CD4-positive, CD25-positive, alpha-beta regulatory T cell (primary cell): Measurements from ENCODE around the gene AP2A1. TPM values are rescaled to one million over a fixed set of nuclear protein-coding genes. Genes with fewer than 3 reads are reported as not detected.

ENCODE experiments used
- ATAC-seq, 2 donors: fragments of 150-1000 bp; cut with Tn5 transposase; one replicate each; pipeline ENCODE4 v1.10.0; 2021; ENCODE audit warnings: low read depth in 2 of 2, moderate number of reproducible peaks in 2 of 2, moderate library complexity in 1 of 2
- DNase-seq, 3 donors: peaks; one replicate each; pipeline versions ENCODE4 v3.0.0 to v3.0.0-alpha.2; 2012 to 2022; ENCODE audit warnings: mixed read lengths in 1 of 3
- H3K27ac ChIP-seq: one replicate; pipeline ENCODE4 v1.7.0; 2013; ENCODE audit warnings: mild to moderate bottlenecking, low read length; ENCODE audit not compliant: insufficient read depth, poor library complexity, severe bottlenecking
- H3K27me3 ChIP-seq: one replicate; pipeline ENCODE4 v1.7.0; 2013; ENCODE audit warnings: low read length; ENCODE audit not compliant: control insufficient read depth, insufficient read depth
- H3K36me3 ChIP-seq: one replicate; pipeline ENCODE4 v1.7.0; 2013; ENCODE audit warnings: mild to moderate bottlenecking, low read length, moderate library complexity; ENCODE audit not compliant: control insufficient read depth, insufficient read depth
- H3K4me1 ChIP-seq: 2 replicates; pipeline ENCODE4 v1.7.0; 2013; ENCODE audit warnings: mild to moderate bottlenecking, low read length; ENCODE audit not compliant: insufficient read depth, control insufficient read depth, poor library complexity, severe bottlenecking
- H3K4me3 ChIP-seq: one replicate; pipeline ENCODE4 v1.7.0; 2013; ENCODE audit warnings: low read depth, mild to moderate bottlenecking, low read length, moderate library complexity
- H3K9me3 ChIP-seq, 2 experiments: 1 replicate in 1 of 2; 2 replicates in 1 of 2; pipeline ENCODE4 v1.7.0; 2013; ENCODE audit warnings: low read length in 2 of 2, mild to moderate bottlenecking in 1 of 2, moderate library complexity in 1 of 2; ENCODE audit not compliant: control insufficient read depth in 2 of 2
- H3K27ac Mint-ChIP-seq, 3 donors: one replicate each; pipeline ENCODE4 v1.8.0; 2020 to 2022; ENCODE audit warnings: mild to moderate bottlenecking in 3 of 3, mixed read lengths in 3 of 3, moderate library complexity in 2 of 3
- H3K27me3 Mint-ChIP-seq: one replicate; pipeline ENCODE4 v1.8.0; 2022; ENCODE audit warnings: mild to moderate bottlenecking, mixed read lengths
- H3K36me3 Mint-ChIP-seq: one replicate; pipeline ENCODE4 v1.8.0; 2020; ENCODE audit warnings: mixed read lengths
- H3K4me1 Mint-ChIP-seq, 4 donors: one replicate each; pipeline ENCODE4 v1.8.0; 2020 to 2022; ENCODE audit warnings: mixed read lengths in 4 of 4, mild to moderate bottlenecking in 1 of 4
- H3K4me3 Mint-ChIP-seq, 4 donors: one replicate each; pipeline ENCODE4 v1.8.0; 2020 to 2022; ENCODE audit warnings: mild to moderate bottlenecking in 4 of 4, mixed read lengths in 4 of 4, moderate library complexity in 3 of 4
- H3K9me3 Mint-ChIP-seq, 7 donors: one replicate each; pipeline ENCODE4 v1.8.0; 2020 to 2022; ENCODE audit warnings: mixed read lengths in 7 of 7, mild to moderate bottlenecking in 3 of 7, moderate library complexity in 2 of 7
- polyA plus RNA-seq, 4 donors: library from polyadenylated mRNA; unstranded; fragments of 300-500 nt; fragmentation: Illumina TruSeq; gene quantifications; one replicate each; pipeline ENCODE4 v1.2.3, GENCODE V29; 2021
- total RNA-seq: library from RNA; stranded (reverse); gene quantifications from one replicate; pipeline ENCODE4 v1.2.3, GENCODE V29; 2022

Gene AP2A1
- total and polyA plus RNA-seq, 5 donors from 2014 or later: 5.2 to 49.5 (median 6.0) TPM

- peaks cover 0 to 2% (median 0%) of the 10 kb centered on the region in 7 donors for H3K9me3 Mint-ChIP-seq
- H3K4me3 Mint-ChIP-seq: peak overlapping the region in 1 of 4 donors; percentile 24
- Histone ChIP-seq H3K4me1 (no peaks in the 10 kb centered on the region), H3K36me3 (no peaks in the 10 kb centered on the region), H3K9me3 (no peaks in the 10 kb centered on the region), H3K27ac (no peak overlapping the region), H3K27me3 (no peaks in the 10 kb centered on the region), H3K4me3 (no peak overlapping the region)
- no peaks in the 10 kb centered on the region for H3K36me3 Mint-ChIP-seq
- DNase-seq (peak in 1 of 3 donors; percentile 58), ATAC-seq (peak in 1 of 2 donors; percentile 28)
- peak overlapping the region in 1 of 3 donors; percentile 32 for H3K27ac Mint-ChIP-seq
- H3K27me3 Mint-ChIP-seq: no peaks in the 10 kb centered on the region
- H3K4me1 Mint-ChIP-seq: peaks cover 0 to 12% (median 7%) of the 10 kb centered on the region in 4 donors
These were observed 27.7 kb upstream of the AP2A1 start for GRCh38 chr19:49739098-49739497.

GRCh38 chr19:49739933-49740332 is 26.9 kb upstream of the AP2A1 start:
- no peaks in the 10 kb centered on the region for H3K27me3 ChIP-seq
- Mint-ChIP-seq H3K4me1 (peaks cover 0 to 12% (median 7%) of the 10 kb centered on the region in 4 donors), H3K9me3 (peaks cover 0 to 2% (median 0%) of the 10 kb centered on the region in 7 donors), H3K27me3 (no peaks in the 10 kb centered on the region), H3K4me3 (no peak overlapping the region), H3K27ac (no peak overlapping the region), H3K36me3 (no peaks in the 10 kb centered on the region)
- no peak overlapping the region for H3K27ac ChIP-seq
- no peak overlapping the region for H3K4me3 ChIP-seq
- no peak for DNase-seq
- H3K36me3 ChIP-seq: no peaks in the 10 kb centered on the region
- no peaks in the 10 kb centered on the region for H3K4me1 ChIP-seq
- H3K9me3 ChIP-seq: no peaks in the 10 kb centered on the region
- no peak for ATAC-seq

DNA sequence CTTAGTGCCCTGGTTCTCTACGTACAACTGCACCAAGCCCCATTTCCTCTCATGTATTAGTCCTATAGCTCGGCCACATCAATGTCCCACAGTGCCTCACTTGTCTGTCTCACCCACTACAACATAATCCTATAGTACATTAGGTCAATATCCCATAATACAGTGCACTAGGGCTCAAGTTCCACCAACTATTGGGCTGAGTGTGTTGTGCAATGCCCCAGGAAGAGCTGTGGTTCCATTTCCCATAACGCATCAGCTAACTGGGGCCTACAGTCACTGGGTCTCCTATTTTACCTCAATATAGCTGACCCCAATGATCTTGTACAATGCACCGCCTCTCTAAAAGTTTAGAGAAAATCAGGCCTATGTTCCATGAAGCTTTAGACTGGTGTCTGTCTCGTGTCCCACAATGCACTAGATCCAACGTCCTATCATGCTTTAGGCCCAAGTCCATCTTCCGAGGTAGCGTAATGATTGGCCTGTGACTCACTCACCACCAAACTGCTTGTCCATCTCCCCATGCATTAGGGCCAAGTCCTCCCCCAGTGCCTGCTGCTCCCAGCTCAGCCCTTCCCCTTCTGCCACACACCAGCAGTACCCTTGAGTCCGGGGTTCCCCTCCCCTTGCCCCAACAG is 25.5 kb upstream of the AP2A1 start:
- H3K36me3 ChIP-seq: no peaks in the 10 kb centered on the region
- H3K4me3 ChIP-seq: no peak overlapping the region
- peaks cover 0 to 12% (median 7%) of the 10 kb centered on the region in 4 donors for H3K4me1 Mint-ChIP-seq
- no peak for DNase-seq
- no peaks in the 10 kb centered on the region for H3K4me1 ChIP-seq
- no peak for ATAC-seq
- peaks cover 0 to 2% (median 0%) of the 10 kb centered on the region in 7 donors for H3K9me3 Mint-ChIP-seq
- no peak overlapping the region for H3K27ac ChIP-seq
- H3K27ac Mint-ChIP-seq: no peak overlapping the region
- H3K4me3 Mint-ChIP-seq: no peak overlapping the region
- no peaks in the 10 kb centered on the region for H3K9me3 ChIP-seq
- no peaks in the 10 kb centered on the region for H3K36me3 Mint-ChIP-seq
- no peaks in the 10 kb centered on the region for H3K27me3 ChIP-seq
- no peaks in the 10 kb centered on the region for H3K27me3 Mint-ChIP-seq

DNA sequence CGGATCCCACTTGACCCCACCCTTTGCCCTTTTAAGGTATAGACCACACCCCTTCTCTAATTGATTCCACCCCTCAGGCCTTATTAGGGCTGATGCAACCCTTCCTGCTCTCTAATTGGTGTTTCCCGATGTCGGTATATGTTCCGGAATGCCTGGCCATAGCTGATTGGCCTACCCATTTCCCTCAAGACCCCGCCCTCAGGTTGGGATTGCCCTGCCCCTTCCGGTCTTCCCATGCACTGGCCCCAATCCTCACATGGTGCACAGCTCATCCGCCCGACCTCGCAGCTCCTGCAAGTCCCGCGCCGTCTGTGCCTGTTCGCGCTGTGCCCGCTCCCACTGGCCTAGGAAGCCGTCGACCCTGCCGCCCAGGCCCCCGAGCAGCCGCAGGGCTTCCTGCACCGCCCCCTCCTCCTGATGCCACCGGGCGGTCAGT is 21.8 kb upstream of the AP2A1 start:
- H3K27ac ChIP-seq: no peak overlapping the region
- H3K9me3 ChIP-seq: no peaks in the 10 kb centered on the region
- H3K4me1 ChIP-seq: no peaks in the 10 kb centered on the region
- DNase-seq (no peak), ATAC-seq (no peak)
- H3K4me3 ChIP-seq: no peak overlapping the region
- H3K36me3 ChIP-seq: no peaks in the 10 kb centered on the region
- Mint-ChIP-seq H3K27me3 (peaks cover 4% of the 10 kb centered on the region), H3K4me3 (no peak overlapping the region), H3K27ac (no peak overlapping the region), H3K4me1 (peaks cover 0 to 5% (median 1%) of the 10 kb centered on the region in 4 donors), H3K36me3 (no peaks in the 10 kb centered on the region), H3K9me3 (peaks cover 0 to 2% (median 0%) of the 10 kb centered on the region in 7 donors)
- H3K27me3 ChIP-seq: no peaks in the 10 kb centered on the region

GRCh38 chr19:49746206-49746958 is 20.4 kb upstream of the AP2A1 start:
- H3K27me3 ChIP-seq: no peaks in the 10 kb centered on the region
- H3K36me3 Mint-ChIP-seq: no peaks in the 10 kb centered on the region
- H3K27me3 Mint-ChIP-seq: peaks cover 5% of the 10 kb centered on the region
- H3K4me3 Mint-ChIP-seq: peak overlapping the region in 1 of 4 donors; percentile 29
- no peak overlapping the region for H3K27ac ChIP-seq
- H3K9me3 Mint-ChIP-seq: peaks cover 0 to 2% (median 0%) of the 10 kb centered on the region in 7 donors
- H3K27ac Mint-ChIP-seq: no peak overlapping the region
- peak; percentile 22 to 57 (median 30) for DNase-seq
- peaks cover 0 to 3% (median 0%) of the 10 kb centered on the region in 4 donors for H3K4me1 Mint-ChIP-seq
- no peak overlapping the region for H3K4me3 ChIP-seq
- H3K36me3 ChIP-seq: no peaks in the 10 kb centered on the region
- H3K9me3 ChIP-seq: no peaks in the 10 kb centered on the region
- H3K4me1 ChIP-seq: no peaks in the 10 kb centered on the region
- ATAC-seq: peak in 1 of 2 donors; percentile 39

GRCh38 chr19:49749055-49749716 is 17.6 kb upstream of the AP2A1 start:
- DNase-seq: no peak
- H3K27ac ChIP-seq: no peak overlapping the region
- Mint-ChIP-seq H3K27me3 (peaks cover 5% of the 10 kb centered on the region), H3K4me1 (peaks cover 0 to 4% (median 0%) of the 10 kb centered on the region in 4 donors), H3K4me3 (no peak overlapping the region), H3K27ac (no peak overlapping the region), H3K36me3 (no peaks in the 10 kb centered on the region), H3K9me3 (peaks cover 0 to 2% (median 0%) of the 10 kb centered on the region in 7 donors)
- H3K9me3 ChIP-seq: no peaks in the 10 kb centered on the region
- H3K4me3 ChIP-seq: no peak overlapping the region
- H3K4me1 ChIP-seq: no peaks in the 10 kb centered on the region
- no peaks in the 10 kb centered on the region for H3K27me3 ChIP-seq
- H3K36me3 ChIP-seq: no peaks in the 10 kb centered on the region
- ATAC-seq: no peak

DNA sequence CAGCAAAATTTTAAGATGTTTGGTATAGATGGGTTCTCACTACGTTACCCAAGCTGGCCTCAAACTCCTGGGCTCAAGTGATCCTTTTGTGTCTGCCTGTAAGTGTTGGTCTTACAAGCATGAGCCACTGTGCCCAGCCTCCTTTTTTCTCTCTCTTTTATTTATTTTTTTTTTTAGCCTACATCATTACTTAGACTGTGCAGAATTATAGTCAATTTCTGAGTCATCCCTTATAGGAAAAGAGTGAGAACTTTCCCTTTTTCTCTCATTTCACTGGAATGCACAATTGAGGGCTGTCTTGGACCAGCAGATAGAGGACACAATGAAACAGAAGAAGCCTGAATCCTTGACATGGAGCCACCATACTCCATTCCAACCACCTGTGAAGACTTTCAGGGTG is 17.0 kb upstream of the AP2A1 start:
- Mint-ChIP-seq H3K27ac (no peak overlapping the region), H3K9me3 (peaks cover 0 to 3% (median 0%) of the 10 kb centered on the region in 7 donors), H3K4me3 (no peak overlapping the region), H3K36me3 (no peaks in the 10 kb centered on the region), H3K4me1 (peaks cover 0 to 4% (median 0%) of the 10 kb centered on the region in 4 donors), H3K27me3 (peaks cover 5% of the 10 kb centered on the region)
- Histone ChIP-seq H3K27ac (no peak overlapping the region), H3K4me3 (no peak overlapping the region), H3K36me3 (no peaks in the 10 kb centered on the region), H3K9me3 (no peaks in the 10 kb centered on the region), H3K4me1 (no peaks in the 10 kb centered on the region), H3K27me3 (no peaks in the 10 kb centered on the region)
- ATAC-seq (no peak), DNase-seq (no peak)
